ENCODE measurements around the gene RRP8.

GRCh38 chr11:6648501-6648900, 45.1 kb upstream of the RRP8 start:
- no peak for TF ChIP-seq CTCF (IDR thresholded peaks at IDR 0.05)
- TF ChIP-seq POLR2A (IDR thresholded peaks at IDR 0.05): no peak
